Upper lobe of left lung (tissue), 4 donors: Measurements from ENCODE around the gene HES7.

Experiments used
- POLR2AphosphoS5 ChIP-seq, 2 donors: sonication (generic); formaldehyde crosslinking; IDR thresholded peaks; one replicate each; pipeline ENCODE4 v1.5.1; 2017; ENCODE audit warnings: antibody characterized with exemption in 2 of 2
- TF ChIP-seq, protein P1 (sequence below), 6 experiments: fragments of 450-650 bp in 4 of 6; fragments of 200-600 bp in 2 of 6; sonication (generic) in 2 of 6; IDR thresholded peaks; one replicate each; pipeline ENCODE4 v1.5.1; 2016 to 2019; ENCODE audit warnings: antibody characterized with exemption in 6 of 6

GRCh38 chr17:8126491-8127066 is 2.7 kb upstream of the HES7 start:
- no peak for TF ChIP-seq POLR2AphosphoS5 (IDR thresholded peaks at IDR 0.05)
- TF ChIP-seq, protein P1, sequence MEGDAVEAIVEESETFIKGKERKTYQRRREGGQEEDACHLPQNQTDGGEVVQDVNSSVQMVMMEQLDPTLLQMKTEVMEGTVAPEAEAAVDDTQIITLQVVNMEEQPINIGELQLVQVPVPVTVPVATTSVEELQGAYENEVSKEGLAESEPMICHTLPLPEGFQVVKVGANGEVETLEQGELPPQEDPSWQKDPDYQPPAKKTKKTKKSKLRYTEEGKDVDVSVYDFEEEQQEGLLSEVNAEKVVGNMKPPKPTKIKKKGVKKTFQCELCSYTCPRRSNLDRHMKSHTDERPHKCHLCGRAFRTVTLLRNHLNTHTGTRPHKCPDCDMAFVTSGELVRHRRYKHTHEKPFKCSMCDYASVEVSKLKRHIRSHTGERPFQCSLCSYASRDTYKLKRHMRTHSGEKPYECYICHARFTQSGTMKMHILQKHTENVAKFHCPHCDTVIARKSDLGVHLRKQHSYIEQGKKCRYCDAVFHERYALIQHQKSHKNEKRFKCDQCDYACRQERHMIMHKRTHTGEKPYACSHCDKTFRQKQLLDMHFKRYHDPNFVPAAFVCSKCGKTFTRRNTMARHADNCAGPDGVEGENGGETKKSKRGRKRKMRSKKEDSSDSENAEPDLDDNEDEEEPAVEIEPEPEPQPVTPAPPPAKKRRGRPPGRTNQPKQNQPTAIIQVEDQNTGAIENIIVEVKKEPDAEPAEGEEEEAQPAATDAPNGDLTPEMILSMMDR (IDR thresholded peaks at IDR 0.05) = no peak
